Keratinocyte (primary cell): ENCODE measurements around the gene AFTPH. TPM values are rescaled to one million over a fixed set of nuclear protein-coding genes. Genes with fewer than 3 reads are reported as not detected.

Experiments
- DNase-seq: peaks from one replicate; pipeline ENCODE4 v3.0.0-alpha.2; 2011; ENCODE audit warnings: low read depth, missing footprints, low spot score
- FAIRE-seq: peaks from 2 replicates; lab custom pipeline; 2011; peaks lifted over from hg19 to GRCh38; lab: Jason Lieb, UNC
- H2AFZ ChIP-seq: 2 replicates; pipeline ENCODE4 v1.6.0; 2012; ENCODE audit warnings: low read length, control low read depth, inconsistent platforms; ENCODE audit not compliant: control insufficient read depth
- H3K27ac ChIP-seq: 2 replicates; pipeline ENCODE4 v1.5.1; 2011; ENCODE audit warnings: low read length; ENCODE audit not compliant: control insufficient read depth, insufficient read depth
- H3K27me3 ChIP-seq: 3 replicates; pipeline ENCODE4 v1.6.0; 2011; ENCODE audit warnings: low read length; ENCODE audit not compliant: control insufficient read depth, insufficient read depth; ENCODE audit errors: extremely low read depth
- H3K36me3 ChIP-seq, 2 experiments: 2 replicates in 1 of 2; 3 replicates in 1 of 2; pipeline ENCODE4 v1.5.1; 2011; ENCODE audit warnings: low read length in 2 of 2, mild to moderate bottlenecking in 1 of 2; ENCODE audit not compliant: control insufficient read depth in 2 of 2, insufficient read depth in 2 of 2; ENCODE audit errors: extremely low read depth in 1 of 2
- H3K4me1 ChIP-seq: 3 replicates; pipeline ENCODE4 v1.5.1; 2011; ENCODE audit warnings: low read length; ENCODE audit not compliant: control insufficient read depth, insufficient read depth; ENCODE audit errors: extremely low read depth
- H3K4me2 ChIP-seq: 3 replicates; pipeline ENCODE4 v1.6.0; 2011; ENCODE audit warnings: low read depth, low read length; ENCODE audit not compliant: control insufficient read depth, insufficient read depth; ENCODE audit errors: extremely low read depth
- H3K4me3 ChIP-seq, 3 experiments: fragments of 200-600 bp in 1 of 3; sonication (generic) in 1 of 3; 2 replicates in 2 of 3; 3 replicates in 1 of 3; pipeline ENCODE4 v1.5.1; 2011 to 2016; ENCODE audit warnings: low read length in 3 of 3, mild to moderate bottlenecking in 3 of 3, control low read depth in 2 of 3, inconsistent platforms in 1 of 3, low read depth in 1 of 3, mixed read lengths in 1 of 3, mixed run types in 1 of 3, moderate library complexity in 1 of 3; ENCODE audit not compliant: control insufficient read depth in 2 of 3, insufficient read depth in 2 of 3; ENCODE audit errors: extremely low read depth in 1 of 3
- H3K79me2 ChIP-seq: 2 replicates; pipeline ENCODE4 v1.6.0; 2012; ENCODE audit warnings: low read length; ENCODE audit not compliant: control insufficient read depth, insufficient read depth
- H3K9ac ChIP-seq: 3 replicates; pipeline ENCODE4 v1.6.0; 2011; ENCODE audit warnings: low read length; ENCODE audit not compliant: control insufficient read depth, insufficient read depth; ENCODE audit errors: extremely low read depth
- H3K9me1 ChIP-seq: 3 replicates; pipeline ENCODE4 v1.6.0; 2011; ENCODE audit warnings: low read length; ENCODE audit not compliant: control insufficient read depth, insufficient read depth; ENCODE audit errors: extremely low read depth
- H3K9me3 ChIP-seq: 2 replicates; pipeline ENCODE4 v1.5.1; 2012; ENCODE audit warnings: low read depth, low read length; ENCODE audit not compliant: control insufficient read depth
- H4K20me1 ChIP-seq: 3 replicates; pipeline ENCODE4 v1.6.0; 2011; ENCODE audit warnings: low read length; ENCODE audit not compliant: control insufficient read depth, insufficient read depth; ENCODE audit errors: extremely low read depth
- EZH2 ChIP-seq: IDR thresholded peaks from one replicate; pipeline ENCODE4 v1.6.1; 2012; ENCODE audit warnings: inconsistent platforms, mild to moderate bottlenecking, low read length, moderate library complexity
- dilution Hi-C: fragments of 300-500 bp; cut with MboI; formaldehyde crosslinking; loops from one replicate; pipeline ENCODE4 v1.7.0; 2020; ENCODE audit warnings: low sequenced_read_pairs; ENCODE audit not compliant: extremely low pct_ligation_motif_present
- polyA plus RNA-seq, 5 experiments: library from polyadenylated mRNA; depleted of rRNA in 3 of 5; stranded (reverse) in 3 of 5; stranded (forward) in 1 of 5; unstranded in 1 of 5; fragments of >200 nt; gene quantifications; 1 replicate in 1 of 5; 2 replicates in 3 of 5; 3 replicates in 1 of 5; pipeline versions ENCODE4 v1.2.1 to v1.2.3, GENCODE V29; 2011 to 2012; ENCODE audit warnings: missing spikeins in 2 of 5, low read depth in 1 of 5, low replicate concordance in 1 of 5
- TF ChIP-seq, protein P1 (sequence below), 3 experiments: IDR thresholded peaks in 1 of 3; conservative IDR thresholded peaks in 1 of 3; optimal IDR thresholded peaks in 1 of 3; 2 replicates in 2 of 3; 3 replicates in 1 of 3; pipeline versions ENCODE3 to v1.5.1; 2011; ENCODE audit warnings: low read length in 3 of 3, mild to moderate bottlenecking in 3 of 3, moderate library complexity in 2 of 3, control low read depth in 1 of 3, inconsistent platforms in 1 of 3; ENCODE audit not compliant: insufficient read depth in 2 of 3; ENCODE audit errors: extremely low read depth in 1 of 3

The AFTPH gene
- polyA plus RNA-seq, 1 donor (not counting 4 experiments of a cell fraction or from before 2014, with no cell fraction given): 28.3 TPM

GRCh38 chr2:64477037-64477436, 47.1 kb upstream of the AFTPH start:
- Histone ChIP-seq H3K9me3 (no peaks in the 10 kb centered on the region), H3K9ac (no peak overlapping the region), H2AFZ (no peak overlapping the region), H3K36me3 (no peaks in the 10 kb centered on the region), H3K4me2 (no peak overlapping the region), H4K20me1 (no peaks in the 10 kb centered on the region), H3K4me3 (no peak overlapping the region), H3K27me3 (no peaks in the 10 kb centered on the region), H3K9me1 (no peaks in the 10 kb centered on the region), H3K4me1 (peaks cover 10% of the 10 kb centered on the region), H3K27ac (no peak overlapping the region), H3K79me2 (no peaks in the 10 kb centered on the region)
- TF ChIP-seq, protein P1, sequence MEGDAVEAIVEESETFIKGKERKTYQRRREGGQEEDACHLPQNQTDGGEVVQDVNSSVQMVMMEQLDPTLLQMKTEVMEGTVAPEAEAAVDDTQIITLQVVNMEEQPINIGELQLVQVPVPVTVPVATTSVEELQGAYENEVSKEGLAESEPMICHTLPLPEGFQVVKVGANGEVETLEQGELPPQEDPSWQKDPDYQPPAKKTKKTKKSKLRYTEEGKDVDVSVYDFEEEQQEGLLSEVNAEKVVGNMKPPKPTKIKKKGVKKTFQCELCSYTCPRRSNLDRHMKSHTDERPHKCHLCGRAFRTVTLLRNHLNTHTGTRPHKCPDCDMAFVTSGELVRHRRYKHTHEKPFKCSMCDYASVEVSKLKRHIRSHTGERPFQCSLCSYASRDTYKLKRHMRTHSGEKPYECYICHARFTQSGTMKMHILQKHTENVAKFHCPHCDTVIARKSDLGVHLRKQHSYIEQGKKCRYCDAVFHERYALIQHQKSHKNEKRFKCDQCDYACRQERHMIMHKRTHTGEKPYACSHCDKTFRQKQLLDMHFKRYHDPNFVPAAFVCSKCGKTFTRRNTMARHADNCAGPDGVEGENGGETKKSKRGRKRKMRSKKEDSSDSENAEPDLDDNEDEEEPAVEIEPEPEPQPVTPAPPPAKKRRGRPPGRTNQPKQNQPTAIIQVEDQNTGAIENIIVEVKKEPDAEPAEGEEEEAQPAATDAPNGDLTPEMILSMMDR (optimal IDR thresholded peaks at IDR 0.05 in 1 of 3, IDR thresholded peaks at IDR 0.05 in 1 of 3, conservative IDR thresholded peaks at IDR 0.05 in 1 of 3; ENCODE audit: extremely low read depth in 1 of 3, insufficient read depth in 2 of 3, low read length in 3 of 3): no peak
- TF ChIP-seq EZH2: no peak
- FAIRE-seq: no peak
- dilution Hi-C loops: no loop called here
- no peak for DNase-seq

DNA sequence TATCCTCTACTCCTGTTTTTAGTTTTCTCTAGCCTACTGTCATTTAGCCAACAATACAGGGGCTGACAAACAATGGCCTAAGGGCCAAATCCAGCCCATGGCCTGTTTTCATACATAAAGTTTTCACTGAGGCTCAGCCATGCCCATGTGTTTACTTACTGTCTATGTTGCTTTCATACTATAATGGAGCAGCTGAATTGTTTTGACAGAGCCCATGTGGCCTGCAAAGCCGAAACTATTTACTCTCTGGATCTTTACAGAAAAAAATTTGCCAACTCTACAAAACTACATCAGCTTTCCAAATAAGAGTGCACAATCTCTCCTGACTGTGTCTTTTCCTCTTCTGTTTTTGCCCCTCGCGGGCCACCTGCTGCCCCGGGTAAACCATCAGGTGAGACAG, 46.1 kb upstream of the AFTPH start:
- H3K79me2 ChIP-seq: no peaks in the 10 kb centered on the region
- H3K27ac ChIP-seq: no peak overlapping the region
- dilution Hi-C loops: no loop called here
- DNase-seq (no peak), FAIRE-seq (no peak)
- H4K20me1 ChIP-seq: no peaks in the 10 kb centered on the region
- H3K9me1 ChIP-seq: no peaks in the 10 kb centered on the region
- no peak overlapping the region for H3K4me2 ChIP-seq
- no peaks in the 10 kb centered on the region for H3K27me3 ChIP-seq
- H3K9ac ChIP-seq: no peak overlapping the region
- TF ChIP-seq, protein P1 (optimal IDR thresholded peaks at IDR 0.05 in 1 of 3, IDR thresholded peaks at IDR 0.05 in 1 of 3, conservative IDR thresholded peaks at IDR 0.05 in 1 of 3; ENCODE audit: extremely low read depth in 1 of 3, insufficient read depth in 2 of 3, low read length in 3 of 3): no peak
- TF ChIP-seq EZH2: no peak
- H3K36me3 ChIP-seq: no peaks in the 10 kb centered on the region
- no peak overlapping the region for H3K4me3 ChIP-seq
- H3K9me3 ChIP-seq: no peaks in the 10 kb centered on the region
- H2AFZ ChIP-seq: no peak overlapping the region
- H3K4me1 ChIP-seq: peaks cover 15% of the 10 kb centered on the region
